HEK293 (cell line): ENCODE results near the gene PRR14L.
"Not testable (repeated sequence)": the region's sequence is repeated elsewhere in the genome, so short reads cannot be mapped to it uniquely, and the experiment has no call there.

Source experiments
- CTCF ChIA-PET: fragments of 350-600 bp; formaldehyde crosslinking; extraction: SDS; loops from one replicate; lab custom pipeline; 2021; ENCODE audit warnings: antibody characterized with exemption; lab: Yijun Ruan, JAX
- POLR2A ChIA-PET: fragments of 300-600 bp; formaldehyde crosslinking; extraction: SDS; loops from one replicate; lab custom pipeline; 2020; ENCODE audit warnings: antibody characterized with exemption, inconsistent platforms; lab: Yijun Ruan, JAX
- H3K27ac ChIP-seq: fragments of 200-500 bp; sonication (Bioruptor generic); 2 replicates; pipeline ENCODE4 v1.5.1; 2014; ENCODE audit warnings: low read depth, low read length, control low read depth, inconsistent platforms; ENCODE audit errors: extremely low read depth
- H3K36me3 ChIP-seq, 2 experiments: fragments of 200-500 bp in 1 of 2; sonication (Bioruptor generic) in 1 of 2; 1 replicate in 1 of 2; 2 replicates in 1 of 2; pipeline ENCODE4 v1.5.1; 2014 to 2017; ENCODE audit warnings: inconsistent platforms in 2 of 2, low read length in 2 of 2; ENCODE audit not compliant: control insufficient read depth in 2 of 2, insufficient read depth in 1 of 2
- H3K4me1 ChIP-seq: fragments of 200-500 bp; sonication (Bioruptor generic); 2 replicates; pipeline ENCODE4 v1.5.1; 2014; ENCODE audit warnings: mild to moderate bottlenecking, low read length, inconsistent platforms; ENCODE audit not compliant: control insufficient read depth, insufficient read depth
- H3K4me3 ChIP-seq: 2 replicates; pipeline ENCODE4 v1.5.1; 2011; ENCODE audit warnings: low read depth, mild to moderate bottlenecking, control low read depth, low read length, moderate library complexity
- H3K9me3 ChIP-seq: fragments of 200-500 bp; sonication (Bioruptor generic); 2 replicates; pipeline ENCODE4 v1.5.1; 2014; ENCODE audit warnings: low read depth, low read length, inconsistent platforms; ENCODE audit not compliant: control insufficient read depth, insufficient read depth
- FEZF1 ChIP-seq: fragments of 450-650 bp; formaldehyde crosslinking; IDR thresholded peaks from 2 replicates; pipeline ENCODE4 v1.5.1; 2016; ENCODE audit warnings: missing biosample characterization, missing genetic modification characterization
- GLIS1 ChIP-seq: fragments of 450-650 bp; formaldehyde crosslinking; IDR thresholded peaks from 2 replicates; pipeline ENCODE4 v1.5.1; 2016; ENCODE audit warnings: missing biosample characterization, missing genetic modification characterization
- KLF16 ChIP-seq: fragments of 450-650 bp; formaldehyde crosslinking; IDR thresholded peaks from 2 replicates; pipeline ENCODE4 v1.5.1; 2017; ENCODE audit warnings: missing biosample characterization, missing genetic modification characterization
- KLF7 ChIP-seq: fragments of 450-650 bp; formaldehyde crosslinking; IDR thresholded peaks from 2 replicates; pipeline ENCODE4 v1.5.1; 2016; ENCODE audit warnings: missing biosample characterization, missing genetic modification characterization, borderline replicate concordance
- REPIN1 ChIP-seq: fragments of 450-650 bp; formaldehyde crosslinking; IDR thresholded peaks from 2 replicates; pipeline ENCODE4 v1.5.1; 2017; ENCODE audit warnings: missing biosample characterization, missing genetic modification characterization, low read depth
- SALL2 ChIP-seq: fragments of 450-650 bp; formaldehyde crosslinking; IDR thresholded peaks from 2 replicates; pipeline ENCODE4 v1.5.0; 2017; ENCODE audit warnings: missing biosample characterization, mild to moderate bottlenecking, missing genetic modification characterization, borderline replicate concordance
- SCRT1 ChIP-seq: fragments of 450-650 bp; formaldehyde crosslinking; IDR thresholded peaks from 2 replicates; pipeline ENCODE4 v1.5.1; 2016; ENCODE audit warnings: missing biosample characterization, missing genetic modification characterization, borderline replicate concordance
- SCRT2 ChIP-seq: fragments of 450-650 bp; formaldehyde crosslinking; IDR thresholded peaks from 2 replicates; pipeline ENCODE4 v1.5.1; 2016; ENCODE audit warnings: missing biosample characterization, missing genetic modification characterization
- SP3 ChIP-seq: fragments of 450-650 bp; formaldehyde crosslinking; IDR thresholded peaks from 2 replicates; pipeline ENCODE4 v1.5.1; 2016; ENCODE audit warnings: missing biosample characterization, missing genetic modification characterization
- YY2 ChIP-seq: fragments of 450-650 bp; formaldehyde crosslinking; IDR thresholded peaks from 2 replicates; pipeline ENCODE4 v1.5.1; 2016; ENCODE audit warnings: missing biosample characterization, missing genetic modification characterization
- ZNF112 ChIP-seq: fragments of 450-650 bp; formaldehyde crosslinking; IDR thresholded peaks from 2 replicates; pipeline ENCODE4 v1.5.0; 2017; ENCODE audit warnings: missing biosample characterization, missing genetic modification characterization
- ZNF155 ChIP-seq: fragments of 450-650 bp; formaldehyde crosslinking; IDR thresholded peaks from 2 replicates; pipeline ENCODE4 v1.5.1; 2016; ENCODE audit warnings: missing biosample characterization, missing genetic modification characterization
- ZNF19 ChIP-seq: fragments of 450-650 bp; formaldehyde crosslinking; IDR thresholded peaks from 2 replicates; pipeline ENCODE4; 2016; ENCODE audit warnings: missing biosample characterization, missing genetic modification characterization, low read depth
- ZNF2 ChIP-seq: fragments of 450-650 bp; formaldehyde crosslinking; IDR thresholded peaks from 2 replicates; pipeline ENCODE4 v1.5.1; 2016; ENCODE audit warnings: missing biosample characterization, missing genetic modification characterization
- ZNF221 ChIP-seq: fragments of 450-650 bp; formaldehyde crosslinking; IDR thresholded peaks from 2 replicates; pipeline ENCODE4 v1.5.1; 2017; ENCODE audit warnings: missing biosample characterization, missing genetic modification characterization, borderline replicate concordance
- ZNF302 ChIP-seq: fragments of 450-650 bp; formaldehyde crosslinking; IDR thresholded peaks from 2 replicates; pipeline ENCODE4 v1.5.1; 2016; ENCODE audit warnings: missing biosample characterization, missing genetic modification characterization, low read depth
- ZNF366 ChIP-seq: fragments of 450-650 bp; formaldehyde crosslinking; conservative IDR thresholded peaks from 2 replicates; pipeline ENCODE4 v1.5.1; 2016; ENCODE audit warnings: missing biosample characterization, missing genetic modification characterization
- ZNF514 ChIP-seq: fragments of 450-650 bp; formaldehyde crosslinking; IDR thresholded peaks from 2 replicates; pipeline ENCODE4 v1.5.1; 2016; ENCODE audit warnings: missing biosample characterization, missing genetic modification characterization
- ZNF610 ChIP-seq: fragments of 450-650 bp; formaldehyde crosslinking; IDR thresholded peaks from 2 replicates; pipeline ENCODE4 v1.5.1; 2016; ENCODE audit warnings: missing biosample characterization, missing genetic modification characterization, borderline replicate concordance
- ZNF677 ChIP-seq: fragments of 450-650 bp; IDR thresholded peaks from 2 replicates; pipeline ENCODE4 v1.5.0; 2018; ENCODE audit warnings: missing biosample characterization, mild to moderate bottlenecking, missing genetic modification characterization, moderate library complexity
- ZNF785 ChIP-seq: fragments of 450-650 bp; formaldehyde crosslinking; IDR thresholded peaks from 2 replicates; pipeline ENCODE4 v1.5.1; 2016; ENCODE audit warnings: missing biosample characterization, missing genetic modification characterization
- ZNF792 ChIP-seq: fragments of 450-650 bp; formaldehyde crosslinking; IDR thresholded peaks from 2 replicates; pipeline ENCODE4 v1.5.1; 2016; ENCODE audit warnings: missing biosample characterization, missing genetic modification characterization
- ZNF843 ChIP-seq: fragments of 450-650 bp; formaldehyde crosslinking; IDR thresholded peaks from 2 replicates; pipeline ENCODE4 v1.5.1; 2016; ENCODE audit warnings: missing biosample characterization, missing genetic modification characterization
- ZSCAN30 ChIP-seq: fragments of 450-650 bp; IDR thresholded peaks from 2 replicates; pipeline ENCODE4 v1.5.1; 2018; ENCODE audit warnings: missing biosample characterization, mild to moderate bottlenecking, missing genetic modification characterization, moderate library complexity
- TF ChIP-seq, protein P1 (sequence below): fragments of 450-650 bp; formaldehyde crosslinking; IDR thresholded peaks from 2 replicates; pipeline ENCODE4 v1.5.1; 2016; ENCODE audit warnings: missing biosample characterization, missing genetic modification characterization

The PRR14L gene

GRCh38 chr22:31707519-31707918 lies 42.4 kb downstream of the PRR14L start:
- ChIA-PET CTCF (interaction anchor here (0.7 kb wide), 1 partner anchor 142 kb away, joined by 4 read pairs; no protein-coding TSS in a partner anchor), POLR2A (no interaction called here)

DNA sequence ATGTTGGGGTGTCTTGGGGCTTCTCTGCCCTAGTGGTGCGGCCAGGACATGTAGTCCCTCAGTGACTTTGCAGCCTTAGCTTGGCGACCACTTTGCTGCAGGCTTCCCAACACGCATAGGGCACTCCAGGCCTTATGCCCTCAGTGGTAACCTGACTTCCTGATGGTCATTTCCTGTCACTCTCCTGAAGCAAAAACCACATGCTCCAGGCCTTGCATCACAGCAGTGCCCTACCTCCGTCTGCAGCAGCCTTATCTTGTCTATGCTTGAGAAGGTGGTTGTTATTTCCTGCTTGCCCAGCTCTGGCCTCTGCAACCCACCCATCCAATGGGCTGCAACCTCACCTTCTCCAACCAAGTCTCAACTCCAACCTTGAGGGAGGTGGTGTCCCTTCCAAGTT lies 54.5 kb downstream of the PRR14L start:
- CTCF ChIA-PET: interaction anchor here (0.7 to 1.2 kb wide), 3 partner anchors 9 to 274 kb away, joined by 4 to 8 read pairs (median 4); no protein-coding TSS in a partner anchor

More at GRCh38 chr22:31707519-31707918, 42.4 kb downstream of the PRR14L start:
- Histone ChIP-seq H3K27ac (no peak overlapping the region), H3K9me3 (no peaks in the 10 kb centered on the region), H3K4me1 (no peaks in the 10 kb centered on the region), H3K4me3 (no peak overlapping the region), H3K36me3 (peaks cover 52 to 60% of the 10 kb centered on the region in 2 experiments)
- TF ChIP-seq ZNF2 (no peak), ZNF19 (no peak), ZNF792 (tag by site-specific recombination) (no peak)

DNA sequence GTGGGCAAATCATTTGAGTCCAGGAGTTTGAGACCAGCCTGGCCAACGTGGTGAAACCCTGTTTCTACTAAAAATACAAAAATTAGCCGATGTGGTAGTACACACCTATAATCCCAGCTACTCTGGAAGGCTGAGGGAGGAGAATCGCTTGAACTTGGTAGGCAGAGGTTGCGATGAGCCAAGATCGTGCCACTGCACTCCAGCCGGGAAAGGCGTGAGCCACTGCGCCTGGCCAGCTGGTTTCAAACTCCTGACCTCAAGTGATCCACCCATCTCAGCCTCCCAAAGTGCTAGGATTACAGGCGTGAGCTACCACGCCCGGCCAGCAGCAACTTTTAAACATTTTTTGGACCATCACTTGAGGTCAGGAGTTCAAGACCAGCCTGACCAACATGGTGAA lies 55.9 kb downstream of the PRR14L start:
- H3K9me3 ChIP-seq, POLR2A ChIA-PET, H3K4me1 ChIP-seq, H3K27ac ChIP-seq, H3K4me3 ChIP-seq, CTCF ChIA-PET: not testable (repeated sequence)
- H3K36me3 ChIP-seq: peaks cover 70% of the 10 kb centered on the region in 2 experiments

More for the DNA sequence above, 54.5 kb downstream of the PRR14L start:
- POLR2A ChIA-PET: no interaction called here
- Histone ChIP-seq H3K36me3 (peaks cover 76 to 77% of the 10 kb centered on the region in 2 experiments), H3K4me3 (no peak overlapping the region), H3K27ac (no peak overlapping the region), H3K4me1 (no peaks in the 10 kb centered on the region), H3K9me3 (no peaks in the 10 kb centered on the region)
- TF ChIP-seq SCRT1 (tag by site-specific recombination) (no peak), ZNF2 (no peak), SCRT2 (tag by site-specific recombination) (no peak), REPIN1 (tag by site-specific recombination) (no peak), ZNF843 (tag by site-specific recombination) (no peak), ZNF155 (tag by site-specific recombination) (no peak), ZNF112 (no peak), GLIS1 (tag by site-specific recombination) (no peak), ZNF677 (tag by site-specific recombination) (no peak), KLF16 (tag by site-specific recombination) (no peak), ZNF785 (tag by site-specific recombination) (no peak), YY2 (tag by site-specific recombination) (no peak), SP3 (tag by site-specific recombination) (no peak), ZNF221 (tag by site-specific recombination) (no peak), ZSCAN30 (tag by site-specific recombination) (no peak)
- TF ChIP-seq, protein P1, sequence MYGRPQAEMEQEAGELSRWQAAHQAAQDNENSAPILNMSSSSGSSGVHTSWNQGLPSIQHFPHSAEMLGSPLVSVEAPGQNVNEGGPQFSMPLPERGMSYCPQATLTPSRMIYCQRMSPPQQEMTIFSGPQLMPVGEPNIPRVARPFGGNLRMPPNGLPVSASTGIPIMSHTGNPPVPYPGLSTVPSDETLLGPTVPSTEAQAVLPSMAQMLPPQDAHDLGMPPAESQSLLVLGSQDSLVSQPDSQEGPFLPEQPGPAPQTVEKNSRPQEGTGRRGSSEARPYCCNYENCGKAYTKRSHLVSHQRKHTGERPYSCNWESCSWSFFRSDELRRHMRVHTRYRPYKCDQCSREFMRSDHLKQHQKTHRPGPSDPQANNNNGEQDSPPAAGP: no peak

GRCh38 chr22:31692186-31692886 lies 57.6 kb downstream of the PRR14L start:
- CTCF ChIA-PET: no interaction called here
- TF ChIP-seq ZNF514 (no peak), KLF7 (tag by site-specific recombination) (no peak), FEZF1 (tag by site-specific recombination) (no peak), ZNF610 (tag by site-specific recombination) (no peak), ZNF302 (tag by site-specific recombination) (no peak), SALL2 (tag by site-specific recombination) (no peak), ZNF366 (tag by site-specific recombination) (no peak)
- TF ChIP-seq, all 188 proteins: peak for 0
- Histone ChIP-seq H3K27ac (no peak overlapping the region), H3K4me1 (no peaks in the 10 kb centered on the region), H3K4me3 (no peak overlapping the region), H3K36me3 (peaks cover 70 to 74% of the 10 kb centered on the region in 2 experiments), H3K9me3 (no peaks in the 10 kb centered on the region)
- POLR2A ChIA-PET: no interaction called here
